Neutrophil (primary cell): Measurements from ENCODE around the gene YKT6.
A peak's percentile ranks its signal among the peaks of the same experiment; 100 is the strongest.
"Not testable (repeated sequence)": the region's sequence is repeated elsewhere in the genome, so short reads cannot be mapped to it uniquely, and the experiment has no call there.

ENCODE experiments used
- H3K27ac ChIP-seq: fragments of 200-600 bp; sonication (generic); 2 replicates; pipeline ENCODE4 v1.5.1; 2016; ENCODE audit warnings: mild to moderate bottlenecking, moderate library complexity
- H3K27me3 ChIP-seq: fragments of 200-600 bp; sonication (generic); 2 replicates; pipeline ENCODE4 v1.6.0; 2016; ENCODE audit warnings: mild to moderate bottlenecking
- H3K36me3 ChIP-seq: fragments of 200-600 bp; sonication (generic); 2 replicates; pipeline ENCODE4 v1.5.1; 2017
- H3K4me1 ChIP-seq, 2 experiments: fragments of 200-600 bp in 1 of 2; sonication (generic) in 1 of 2; 1 replicate in 1 of 2; 2 replicates in 1 of 2; pipeline versions ENCODE4 v1.5.1 to v1.6.1; 2013 to 2016; ENCODE audit warnings: low read depth in 1 of 2, low read length in 1 of 2, mild to moderate bottlenecking in 1 of 2, moderate library complexity in 1 of 2; ENCODE audit not compliant: control insufficient read depth in 1 of 2, insufficient read depth in 1 of 2
- H3K4me3 ChIP-seq, 2 experiments: fragments of 200-600 bp in 1 of 2; sonication (generic) in 1 of 2; 1 replicate in 1 of 2; 2 replicates in 1 of 2; pipeline ENCODE4 v1.5.1; 2013 to 2016; ENCODE audit warnings: low read depth in 1 of 2, low read length in 1 of 2, mild to moderate bottlenecking in 1 of 2, moderate library complexity in 1 of 2
- H3K9me3 ChIP-seq: fragments of 200-600 bp; sonication (generic); 2 replicates; pipeline ENCODE4 v1.5.1; 2016
- TF ChIP-seq, protein P1 (sequence below): fragments of 200-600 bp; sonication (generic); IDR thresholded peaks from 2 replicates; pipeline ENCODE4 v1.5.1; 2016; ENCODE audit warnings: antibody characterized with exemption

YKT6 gene

DNA sequence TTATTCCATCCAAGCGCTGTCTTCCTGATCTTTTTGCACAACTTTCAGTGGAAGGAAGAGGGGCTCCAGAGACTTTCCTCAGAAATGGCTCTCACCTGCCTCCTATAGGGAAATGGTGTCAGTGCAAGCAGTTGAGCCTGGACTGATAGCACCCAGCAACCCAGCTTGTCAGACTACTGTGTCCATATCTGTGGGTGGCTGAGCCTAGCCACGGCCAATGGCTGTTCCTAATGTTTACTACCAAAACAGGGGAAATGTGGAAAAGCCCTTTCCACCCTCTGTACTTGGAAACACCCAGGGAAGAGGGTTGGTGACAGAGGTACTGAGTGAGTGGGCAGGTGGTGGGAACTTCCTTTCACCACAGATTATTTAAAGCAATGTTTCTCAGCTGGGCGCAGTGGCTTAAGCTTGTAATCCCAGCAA is 4.3 kb upstream of the YKT6 start:
- H3K9me3 ChIP-seq = no peaks in the 10 kb centered on the region
- TF ChIP-seq, protein P1, sequence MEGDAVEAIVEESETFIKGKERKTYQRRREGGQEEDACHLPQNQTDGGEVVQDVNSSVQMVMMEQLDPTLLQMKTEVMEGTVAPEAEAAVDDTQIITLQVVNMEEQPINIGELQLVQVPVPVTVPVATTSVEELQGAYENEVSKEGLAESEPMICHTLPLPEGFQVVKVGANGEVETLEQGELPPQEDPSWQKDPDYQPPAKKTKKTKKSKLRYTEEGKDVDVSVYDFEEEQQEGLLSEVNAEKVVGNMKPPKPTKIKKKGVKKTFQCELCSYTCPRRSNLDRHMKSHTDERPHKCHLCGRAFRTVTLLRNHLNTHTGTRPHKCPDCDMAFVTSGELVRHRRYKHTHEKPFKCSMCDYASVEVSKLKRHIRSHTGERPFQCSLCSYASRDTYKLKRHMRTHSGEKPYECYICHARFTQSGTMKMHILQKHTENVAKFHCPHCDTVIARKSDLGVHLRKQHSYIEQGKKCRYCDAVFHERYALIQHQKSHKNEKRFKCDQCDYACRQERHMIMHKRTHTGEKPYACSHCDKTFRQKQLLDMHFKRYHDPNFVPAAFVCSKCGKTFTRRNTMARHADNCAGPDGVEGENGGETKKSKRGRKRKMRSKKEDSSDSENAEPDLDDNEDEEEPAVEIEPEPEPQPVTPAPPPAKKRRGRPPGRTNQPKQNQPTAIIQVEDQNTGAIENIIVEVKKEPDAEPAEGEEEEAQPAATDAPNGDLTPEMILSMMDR = no peak
- no peaks in the 10 kb centered on the region for H3K36me3 ChIP-seq
- H3K4me1 ChIP-seq = peaks cover 1 to 2% of the 10 kb centered on the region in 2 experiments
- H3K4me3 ChIP-seq = no peak overlapping the region
- no peak overlapping the region for H3K27ac ChIP-seq
- peaks cover 36% of the 10 kb centered on the region for H3K27me3 ChIP-seq

DNA sequence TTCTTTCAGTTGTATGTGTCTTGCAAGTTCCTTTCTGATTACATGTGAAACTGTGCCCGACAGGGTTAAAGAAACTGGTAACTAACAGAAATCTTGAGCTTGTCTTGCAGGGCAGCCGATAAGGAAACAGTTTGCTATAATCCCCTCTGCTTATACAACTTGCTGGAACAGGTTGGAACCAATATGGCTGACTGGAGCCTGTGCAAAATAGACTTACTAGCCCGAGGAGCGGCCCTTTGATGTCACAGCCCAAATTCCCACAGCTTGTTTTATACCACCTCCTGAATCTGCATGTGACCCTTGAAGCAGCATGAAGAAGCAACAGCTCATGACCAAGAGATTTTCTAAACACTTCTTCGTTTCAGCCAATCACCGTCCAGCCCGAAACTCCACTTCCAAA is 3.3 kb upstream of the YKT6 start:
- no peak overlapping the region for H3K4me3 ChIP-seq
- peaks cover 7 to 12% of the 10 kb centered on the region in 2 experiments for H3K4me1 ChIP-seq
- TF ChIP-seq, protein P1 = no peak
- no peak overlapping the region for H3K27ac ChIP-seq
- H3K27me3 ChIP-seq = peaks cover 28% of the 10 kb centered on the region
- no peaks in the 10 kb centered on the region for H3K36me3 ChIP-seq
- no peaks in the 10 kb centered on the region for H3K9me3 ChIP-seq

DNA sequence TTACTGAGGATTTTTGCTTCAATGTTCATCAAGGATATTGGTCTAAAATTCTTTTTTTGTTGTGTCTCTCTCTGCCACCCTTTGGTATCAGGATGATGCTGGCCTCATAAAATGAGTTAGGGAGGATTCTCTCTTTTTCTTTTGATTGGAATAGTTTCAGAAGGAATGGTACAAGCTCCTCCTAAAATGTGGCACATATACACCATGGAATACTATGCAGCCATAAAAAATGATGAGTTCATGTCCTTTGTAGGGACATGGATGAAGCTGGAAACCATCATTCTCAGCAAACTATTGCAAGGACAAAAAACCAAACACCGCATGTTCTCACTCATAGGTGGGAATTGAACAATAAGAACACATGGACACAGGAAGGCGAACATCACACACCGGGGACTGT is 615 bp upstream of the YKT6 start:
- H3K4me3 ChIP-seq = peak overlapping the region in 1 of 2 experiments; percentile 91
- not testable (repeated sequence) for H3K27ac ChIP-seq

DNA sequence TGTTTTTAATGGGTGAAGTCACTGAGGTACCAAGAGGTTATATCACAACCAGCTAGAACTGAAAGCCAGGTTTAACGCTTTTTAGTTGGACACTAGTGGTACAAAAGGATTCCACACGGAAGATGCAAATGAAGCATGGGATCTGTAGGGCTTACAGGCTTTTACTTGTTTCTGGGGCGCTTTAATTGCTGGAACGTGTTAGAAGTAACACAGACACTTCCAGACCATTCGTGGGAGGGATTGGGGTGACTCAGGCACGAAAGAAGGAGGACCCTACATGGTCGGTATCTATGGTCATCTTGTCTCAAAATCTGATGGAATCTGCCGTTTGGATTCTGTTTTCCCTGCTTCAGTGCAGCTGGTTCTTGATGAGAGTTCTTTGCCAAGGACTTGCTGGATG is 1.0 kb downstream of the YKT6 start:
- H3K4me3 ChIP-seq = peak overlapping the region; percentile 84 to 91

More for the DNA sequence above, 615 bp upstream of the YKT6 start:
- not testable (repeated sequence) for H3K9me3 ChIP-seq
- Histone ChIP-seq H3K27me3 (peaks cover 22% of the 10 kb centered on the region), H3K36me3 (peaks cover 11% of the 10 kb centered on the region), H3K4me1 (peaks cover 7 to 14% of the 10 kb centered on the region in 2 experiments)

DNA sequence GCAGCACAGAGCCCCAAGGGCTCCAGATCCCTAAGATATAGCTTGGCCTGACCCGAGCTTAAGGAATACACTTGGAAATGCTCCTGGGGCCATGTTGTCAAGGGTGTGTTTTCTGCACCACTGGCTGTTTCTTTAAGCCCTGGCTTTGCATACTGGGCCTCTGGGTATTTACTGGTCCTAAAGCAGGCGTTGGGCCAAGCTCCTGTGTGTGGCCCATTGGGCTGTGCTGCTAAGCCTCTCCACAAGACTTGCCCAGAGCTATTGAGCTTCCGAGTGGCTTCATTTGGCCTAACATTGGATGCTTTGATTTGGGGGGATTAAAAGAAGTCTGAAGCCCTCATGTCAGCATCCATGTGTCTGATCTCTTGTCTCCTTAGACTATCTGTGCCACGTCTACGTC is 5.2 kb downstream of the YKT6 start:
- no peaks in the 10 kb centered on the region for H3K9me3 ChIP-seq
- H3K27ac ChIP-seq = no peak overlapping the region
- H3K27me3 ChIP-seq = no peaks in the 10 kb centered on the region
- TF ChIP-seq, protein P1 = no peak
- H3K4me3 ChIP-seq = no peak overlapping the region
- H3K4me1 ChIP-seq = peaks cover 7 to 14% of the 10 kb centered on the region in 2 experiments
- H3K36me3 ChIP-seq = peaks cover 70% of the 10 kb centered on the region

More for the DNA sequence above, 1.0 kb downstream of the YKT6 start:
- no peaks in the 10 kb centered on the region for H3K9me3 ChIP-seq
- peaks cover 28% of the 10 kb centered on the region for H3K36me3 ChIP-seq
- TF ChIP-seq, protein P1 = no peak
- H3K27me3 ChIP-seq = peaks cover 19% of the 10 kb centered on the region
- no peak overlapping the region for H3K27ac ChIP-seq
- H3K4me1 ChIP-seq = peaks cover 7 to 14% of the 10 kb centered on the region in 2 experiments

DNA sequence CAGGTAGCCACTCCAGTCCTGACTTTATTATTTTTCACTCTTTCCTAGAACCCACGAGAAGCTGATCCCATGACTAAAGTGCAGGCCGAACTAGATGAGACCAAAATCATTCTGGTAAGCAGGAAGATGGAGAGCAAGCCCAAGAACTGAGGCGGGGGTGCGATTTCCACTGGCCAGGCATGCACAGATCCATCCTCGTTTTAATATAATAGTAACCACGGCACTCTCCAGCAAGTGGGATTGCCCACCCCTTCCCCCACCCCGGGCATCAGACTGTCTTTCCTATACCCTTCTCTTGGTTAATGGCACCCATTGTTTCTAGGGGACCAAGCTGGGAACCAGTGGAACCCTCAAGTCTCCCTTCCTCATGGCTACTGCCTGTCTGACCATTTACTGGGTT is 7.3 kb downstream of the YKT6 start:
- TF ChIP-seq, protein P1 = no peak

More for the DNA sequence above, 7.3 kb downstream of the YKT6 start:
- no peaks in the 10 kb centered on the region for H3K9me3 ChIP-seq
- no peak overlapping the region for H3K4me3 ChIP-seq
- H3K27ac ChIP-seq = no peak overlapping the region
- peaks cover 91% of the 10 kb centered on the region for H3K36me3 ChIP-seq
- no peaks in the 10 kb centered on the region for H3K4me1 ChIP-seq
- H3K27me3 ChIP-seq = no peaks in the 10 kb centered on the region
